ENCODE results near the gene PCDH20.

- TF ChIP-seq POLR2A (IDR thresholded peaks at IDR 0.05) (no peak), CTCF (IDR thresholded peaks at IDR 0.05) (no peak)
These were observed 37.5 kb upstream of the PCDH20 start for GRCh38 chr13:61453121-61453520.

Measured in esophagus squamous epithelium (tissue), 4 donors.